Heart left ventricle (tissue), 13 donors: ENCODE measurements around the gene KCNMA1.

ENCODE experiments used
- POLR2A ChIP-seq, 2 donors: fragments of 450-650 bp; IDR thresholded peaks; one replicate each; pipeline ENCODE4 v1.6.1; 2017; ENCODE audit warnings: antibody characterized with exemption in 2 of 2, mild to moderate bottlenecking in 2 of 2, moderate library complexity in 2 of 2
- TF ChIP-seq, protein P1 (sequence below), 12 donors: fragments of 200-600 bp; sonication (generic) in 4 of 12; IDR thresholded peaks; one replicate each; pipeline versions ENCODE4 v1.5.0 to v1.8.0; 2018 to 2022; ENCODE audit warnings: antibody characterized with exemption in 12 of 12, mild to moderate bottlenecking in 5 of 12
- donor health status: ischemic (EF 13 %, LVEDD 7.1; RV severe dilation, severe dysfunction).
- donor health status: DM: no; HTN: yes; CAD: no.
- donor health status: DM: no; HTN: no; CAD: no.
- donor health status: ischemic (EF 25% LVEDD 6.9; RV normal size, moderate dysfunction).
- donor health status: ischemic (EF 25% LVEDD 5.7; RV mildly dilated, moderate dysfunction).
- donor health status: ischemic (EF 35%, LVEDD 5.7; RV mildly dilated, moderate dysfunction).
- donor health status: nonischemic (EF 11% LVEDD 7.7; RV severe dilation, severe dysfunction).
- donor health status: DM: yes; HTN: yes; CAD: no.
- donor health status: PGD.
- donor health status: ischemic (EF 29% LVEDD 5.4; RV normal size, mild dysfunction).
- donor health status: nonischemic (EF 23%, LVEDD 6.1; RV moderate dilation, normal function).

DNA sequence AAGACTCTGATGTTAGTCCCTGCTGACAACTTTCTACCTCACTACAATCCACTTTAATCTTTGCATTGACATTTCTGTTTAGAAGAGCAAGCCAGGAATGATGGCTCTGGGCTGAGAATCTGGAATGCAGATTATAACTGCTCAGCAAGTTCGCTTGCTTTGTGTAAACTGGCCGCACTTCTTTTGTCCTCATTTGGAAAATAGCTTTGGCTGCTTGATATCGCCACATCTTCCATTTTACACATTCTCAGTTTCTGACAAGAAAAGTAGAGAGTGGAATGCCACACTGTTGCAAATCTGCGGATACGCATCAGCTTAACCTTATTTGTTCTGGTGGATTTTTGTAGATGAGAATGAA is 429.8 kb downstream of the KCNMA1 start:
- TF ChIP-seq, protein P1, sequence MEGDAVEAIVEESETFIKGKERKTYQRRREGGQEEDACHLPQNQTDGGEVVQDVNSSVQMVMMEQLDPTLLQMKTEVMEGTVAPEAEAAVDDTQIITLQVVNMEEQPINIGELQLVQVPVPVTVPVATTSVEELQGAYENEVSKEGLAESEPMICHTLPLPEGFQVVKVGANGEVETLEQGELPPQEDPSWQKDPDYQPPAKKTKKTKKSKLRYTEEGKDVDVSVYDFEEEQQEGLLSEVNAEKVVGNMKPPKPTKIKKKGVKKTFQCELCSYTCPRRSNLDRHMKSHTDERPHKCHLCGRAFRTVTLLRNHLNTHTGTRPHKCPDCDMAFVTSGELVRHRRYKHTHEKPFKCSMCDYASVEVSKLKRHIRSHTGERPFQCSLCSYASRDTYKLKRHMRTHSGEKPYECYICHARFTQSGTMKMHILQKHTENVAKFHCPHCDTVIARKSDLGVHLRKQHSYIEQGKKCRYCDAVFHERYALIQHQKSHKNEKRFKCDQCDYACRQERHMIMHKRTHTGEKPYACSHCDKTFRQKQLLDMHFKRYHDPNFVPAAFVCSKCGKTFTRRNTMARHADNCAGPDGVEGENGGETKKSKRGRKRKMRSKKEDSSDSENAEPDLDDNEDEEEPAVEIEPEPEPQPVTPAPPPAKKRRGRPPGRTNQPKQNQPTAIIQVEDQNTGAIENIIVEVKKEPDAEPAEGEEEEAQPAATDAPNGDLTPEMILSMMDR (IDR thresholded peaks at IDR 0.05): no peak
- TF ChIP-seq POLR2A (IDR thresholded peaks at IDR 0.05): no peak
